Endothelial cell of umbilical vein (primary cell): ENCODE measurements around the gene UNC119B. TPM values are rescaled to one million over a fixed set of nuclear protein-coding genes. Genes with fewer than 3 reads are reported as not detected.

Experiments used
- BruUV-seq: library from RNA; stranded (reverse); fragments of 400-500 nt; replicated peaks from 2 replicates; lab custom pipeline; 2021; lab: Mats Ljungman, UMichigan
- CTCF ChIA-PET: fragments of 300-600, 350-600 bp; sonication (Branson Sonifier 250); formaldehyde crosslinking; loops from one replicate; lab custom pipeline; 2021; ENCODE audit warnings: antibody characterized with exemption, inconsistent platforms; lab: Charles Lee
- POLR2A ChIA-PET: fragments of 300-600, 350-600 bp; sonication (Branson Sonifier 250); formaldehyde crosslinking; loops from one replicate; lab custom pipeline; 2021; ENCODE audit warnings: antibody characterized with exemption, inconsistent platforms; lab: Charles Lee
- DNase-seq: peaks from one replicate; pipeline ENCODE4 v3.0.0-alpha.2; 2011; ENCODE audit warnings: low read depth, low spot score
- FAIRE-seq: peaks from 2 replicates; lab custom pipeline; 2011; peaks lifted over from hg19 to GRCh38; lab: Jason Lieb, UNC
- H2AFZ ChIP-seq: 2 replicates; pipeline ENCODE4 v1.6.0; 2012; ENCODE audit warnings: low read depth, low read length, control low read depth, inconsistent platforms
- H3K27ac ChIP-seq: 2 replicates; pipeline ENCODE4 v1.5.1; 2011; ENCODE audit warnings: low read depth, mild to moderate bottlenecking, control low read depth, low read length, moderate library complexity; ENCODE audit not compliant: insufficient read depth
- H3K27me3 ChIP-seq, 2 experiments: 2 replicates each; pipeline versions ENCODE4 v1.6.0 to v1.6.1; 2011; ENCODE audit warnings: low read length in 2 of 2, mixed read lengths in 1 of 2; ENCODE audit not compliant: control insufficient read depth in 2 of 2, insufficient read depth in 2 of 2
- H3K36me3 ChIP-seq, 2 experiments: 2 replicates in 1 of 2; 3 replicates in 1 of 2; pipeline ENCODE4 v1.5.1; 2011; ENCODE audit warnings: low read length in 2 of 2, mild to moderate bottlenecking in 1 of 2, moderate library complexity in 1 of 2; ENCODE audit not compliant: control insufficient read depth in 2 of 2, insufficient read depth in 2 of 2; ENCODE audit errors: extremely low read depth in 1 of 2
- H3K4me1 ChIP-seq: 3 replicates; pipeline ENCODE4 v1.5.1; 2011; ENCODE audit warnings: mild to moderate bottlenecking, low read length; ENCODE audit not compliant: control insufficient read depth, insufficient read depth; ENCODE audit errors: extremely low read depth
- H3K4me2 ChIP-seq: 2 replicates; pipeline ENCODE4 v1.6.1; 2011; ENCODE audit warnings: low read length, control low read depth, mixed read lengths; ENCODE audit not compliant: insufficient read depth
- H3K4me3 ChIP-seq, 3 experiments: fragments of 200-600 bp in 1 of 3; sonication (generic), shearing (Covaris generic) in 1 of 3; replicated peaks in 1 of 3; 2 replicates each; pipeline ENCODE4 v1.5.1; 2011 to 2016; ENCODE audit warnings: control low read depth in 3 of 3, low read length in 3 of 3, mild to moderate bottlenecking in 2 of 3, inconsistent platforms in 1 of 3, low read depth in 1 of 3, moderate library complexity in 1 of 3; ENCODE audit not compliant: insufficient read depth in 1 of 3
- H3K79me2 ChIP-seq: 2 replicates; pipeline ENCODE4 v1.6.0; 2012; ENCODE audit warnings: low read length, inconsistent platforms; ENCODE audit not compliant: control insufficient read depth, insufficient read depth
- H3K9ac ChIP-seq: replicated peaks from 2 replicates; pipeline ENCODE3; 2011; ENCODE audit warnings: low read length, control low read depth; ENCODE audit not compliant: insufficient read depth; ENCODE audit errors: extremely low read depth
- H3K9me1 ChIP-seq: replicated peaks from 3 replicates; pipeline ENCODE4 v1.6.0; 2011; ENCODE audit warnings: mild to moderate bottlenecking, low read length; ENCODE audit not compliant: control insufficient read depth, insufficient read depth; ENCODE audit errors: extremely low read depth
- H3K9me3 ChIP-seq: replicated peaks from 2 replicates; pipeline ENCODE4 v1.5.1; 2012; ENCODE audit warnings: low read length, inconsistent platforms; ENCODE audit not compliant: control insufficient read depth, insufficient read depth
- H4K20me1 ChIP-seq: replicated peaks from 2 replicates; pipeline ENCODE3; 2011; ENCODE audit warnings: mild to moderate bottlenecking, low read length; ENCODE audit not compliant: control insufficient read depth, insufficient read depth; ENCODE audit errors: extremely low read depth
- GATA2 ChIP-seq: IDR thresholded peaks from 2 replicates; pipeline ENCODE4 v1.7.0; 2011; ENCODE audit warnings: low read depth, mild to moderate bottlenecking, moderate library complexity, mixed read lengths, low read length; ENCODE audit not compliant: insufficient read length, insufficient read depth
- JUN ChIP-seq: IDR thresholded peaks from 2 replicates; pipeline ENCODE4 v1.6.1; 2011; ENCODE audit warnings: borderline replicate concordance, low read depth; ENCODE audit not compliant: insufficient read length, insufficient read depth
- MYC ChIP-seq: IDR thresholded peaks from one replicate; pipeline ENCODE4 v1.6.1; 2011; ENCODE audit warnings: mild to moderate bottlenecking, low read depth, low read length
- POLR2A ChIP-seq: IDR thresholded peaks from 2 replicates; pipeline ENCODE4 v1.6.1; 2012; ENCODE audit warnings: low read depth, mild to moderate bottlenecking, control low read depth, low read length
- POLR2AphosphoS5 ChIP-seq: IDR thresholded peaks from 2 replicates; pipeline ENCODE4 v1.6.1; 2012; ENCODE audit warnings: low read depth, mild to moderate bottlenecking, control low read depth, low read length, moderate library complexity; ENCODE audit not compliant: insufficient read depth
- dilution Hi-C: fragments of 300-500 bp; cut with MboI; formaldehyde crosslinking; loops from one replicate; pipeline ENCODE4 v1.15.0; 2019; ENCODE audit warnings: low sequenced_read_pairs; ENCODE audit not compliant: extremely low pct_ligation_motif_present
- intact Hi-C: fragments of 100-400 bp; cut with micrococcal nuclease; formaldehyde crosslinking; loops from one replicate; pipeline ENCODE4 v1.10.0; 2022
- polyA plus RNA-seq, 4 experiments: library from polyadenylated mRNA; depleted of rRNA in 3 of 4; stranded (reverse) in 3 of 4; unstranded in 1 of 4; fragments of >200 nt; gene quantifications; 2 replicates each; pipeline versions ENCODE4 v1.2.1 to v1.2.3, GENCODE V29; 2011 to 2012; ENCODE audit warnings: missing spikeins in 1 of 4
- total RNA-seq: library from RNA; stranded (reverse); gene quantifications from 2 replicates; pipeline ENCODE4 v1.2.3, GENCODE V29; 2021
- TF ChIP-seq, protein P1 (sequence below), 2 donors: IDR thresholded peaks; 1 replicate in 1 of 2; 2 replicates in 1 of 2; pipeline ENCODE4 v1.5.1; 2011; ENCODE audit warnings: low read length in 2 of 2, mild to moderate bottlenecking in 2 of 2, moderate library complexity in 2 of 2, control low read depth in 1 of 2, inconsistent platforms in 1 of 2, low read depth in 1 of 2; ENCODE audit not compliant: insufficient read depth in 1 of 2; ENCODE audit errors: extremely low read depth in 1 of 2
- TF ChIP-seq, protein P2 (sequence below): IDR thresholded peaks from 2 replicates; pipeline ENCODE4 v1.6.1; 2011; ENCODE audit not compliant: insufficient read depth, insufficient read length

The UNC119B gene
- total and polyA plus RNA-seq, 2 donors (not counting 3 experiments of a cell fraction or from before 2014, with no cell fraction given): 23.1 to 33.7 TPM

DNA sequence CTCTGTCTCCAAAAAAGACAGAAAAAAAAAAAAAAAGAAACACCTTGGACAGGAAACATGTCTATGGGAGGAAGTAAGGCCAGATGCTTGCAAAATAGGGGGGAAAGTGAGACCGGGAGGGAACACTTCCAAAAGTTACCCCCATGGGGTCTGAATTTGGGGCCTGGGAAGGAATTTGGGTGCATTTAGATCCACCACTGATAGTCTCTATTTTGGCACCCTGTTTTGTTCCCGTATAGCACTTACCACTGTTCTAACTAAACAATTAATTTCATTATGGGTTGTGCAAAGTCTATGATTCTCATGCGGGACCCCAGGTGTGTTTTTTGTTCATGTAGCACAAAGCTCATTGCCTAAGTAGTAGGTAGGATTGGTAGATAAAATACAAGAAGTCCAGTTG is 24.7 kb upstream of the UNC119B start:
- CTCF ChIA-PET: interaction anchor here (3.2 kb wide), 1 partner anchor 36 kb away, joined by 21 read pairs; no protein-coding TSS in a partner anchor
- no TSS peak for BruUV-seq

More for the DNA sequence above, 24.7 kb upstream of the UNC119B start:
- Histone ChIP-seq H3K4me3 (no peak overlapping the region), H3K9me3 (no peaks in the 10 kb centered on the region), H3K36me3 (no peaks in the 10 kb centered on the region), H3K4me1 (peaks cover 28% of the 10 kb centered on the region), H2AFZ (no peak overlapping the region), H3K9ac (peak overlapping the region; percentile 91), H3K4me2 (peak overlapping the region; percentile 87), H4K20me1 (no peaks in the 10 kb centered on the region), H3K79me2 (peaks cover 34% of the 10 kb centered on the region), H3K27me3 (no peaks in the 10 kb centered on the region), H3K9me1 (no peaks in the 10 kb centered on the region), H3K27ac (no peak overlapping the region)
- intact Hi-C loops: no loop called here
- DNase-seq (no peak), FAIRE-seq (no peak)
- dilution Hi-C loops: no loop called here
- no peak for TF ChIP-seq POLR2A
- TF ChIP-seq, protein P1, sequence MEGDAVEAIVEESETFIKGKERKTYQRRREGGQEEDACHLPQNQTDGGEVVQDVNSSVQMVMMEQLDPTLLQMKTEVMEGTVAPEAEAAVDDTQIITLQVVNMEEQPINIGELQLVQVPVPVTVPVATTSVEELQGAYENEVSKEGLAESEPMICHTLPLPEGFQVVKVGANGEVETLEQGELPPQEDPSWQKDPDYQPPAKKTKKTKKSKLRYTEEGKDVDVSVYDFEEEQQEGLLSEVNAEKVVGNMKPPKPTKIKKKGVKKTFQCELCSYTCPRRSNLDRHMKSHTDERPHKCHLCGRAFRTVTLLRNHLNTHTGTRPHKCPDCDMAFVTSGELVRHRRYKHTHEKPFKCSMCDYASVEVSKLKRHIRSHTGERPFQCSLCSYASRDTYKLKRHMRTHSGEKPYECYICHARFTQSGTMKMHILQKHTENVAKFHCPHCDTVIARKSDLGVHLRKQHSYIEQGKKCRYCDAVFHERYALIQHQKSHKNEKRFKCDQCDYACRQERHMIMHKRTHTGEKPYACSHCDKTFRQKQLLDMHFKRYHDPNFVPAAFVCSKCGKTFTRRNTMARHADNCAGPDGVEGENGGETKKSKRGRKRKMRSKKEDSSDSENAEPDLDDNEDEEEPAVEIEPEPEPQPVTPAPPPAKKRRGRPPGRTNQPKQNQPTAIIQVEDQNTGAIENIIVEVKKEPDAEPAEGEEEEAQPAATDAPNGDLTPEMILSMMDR (IDR thresholded peaks at IDR 0.05; ENCODE audit: extremely low read depth in 1 of 2, insufficient read depth in 1 of 2, low read depth in 1 of 2, low read length in 2 of 2): no peak
- no peak for TF ChIP-seq POLR2AphosphoS5
- no peak for TF ChIP-seq GATA2
- TF ChIP-seq, protein P2, sequence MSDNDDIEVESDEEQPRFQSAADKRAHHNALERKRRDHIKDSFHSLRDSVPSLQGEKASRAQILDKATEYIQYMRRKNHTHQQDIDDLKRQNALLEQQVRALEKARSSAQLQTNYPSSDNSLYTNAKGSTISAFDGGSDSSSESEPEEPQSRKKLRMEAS: no peak
- TF ChIP-seq JUN: no peak
- no peak for TF ChIP-seq MYC
- POLR2A ChIA-PET: no interaction called here
